Erythroblast (primary cell): Measurements from ENCODE around the gene CHTF8.

ENCODE experiments used
- DNase-seq, 2 experiments: peaks; one replicate each; lab custom pipeline; 2025; lab: John Stamatoyannopoulos, UW
- GATA1 ChIP-seq: IDR thresholded peaks from 2 replicates; pipeline ENCODE4 v1.6.1; 2011; ENCODE audit warnings: low read depth, mild to moderate bottlenecking, control low read depth, low read length, moderate library complexity
- POLR2A ChIP-seq: IDR thresholded peaks from 2 replicates; pipeline ENCODE4 v1.6.1; 2011; ENCODE audit warnings: mild to moderate bottlenecking, low read length

The CHTF8 gene

DNA sequence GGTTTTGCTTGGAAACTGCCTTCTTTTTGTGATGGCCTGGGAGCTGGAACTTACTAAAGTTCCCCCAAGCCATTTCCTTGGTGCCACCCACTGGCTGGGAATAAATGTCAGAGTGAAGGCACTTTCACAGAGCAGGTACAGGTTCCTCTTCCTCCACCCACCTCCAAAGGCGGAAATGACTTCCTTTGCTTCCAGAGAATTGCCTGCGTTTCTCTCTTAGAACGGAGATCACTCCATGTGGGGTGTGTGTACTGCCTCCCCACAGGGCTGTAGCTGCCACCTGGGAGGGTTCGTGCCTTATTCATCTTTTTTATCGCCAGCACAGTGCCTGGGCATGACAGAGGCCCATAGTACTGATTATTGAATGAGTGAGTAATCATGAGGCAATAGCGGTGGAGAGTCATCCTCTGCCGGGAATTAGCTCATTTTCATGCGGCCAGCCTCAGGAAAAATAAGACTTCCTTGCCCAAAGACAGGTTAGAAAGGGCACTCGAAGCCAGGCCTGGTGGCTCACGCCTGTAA lies 59.1 kb downstream of the CHTF8 start:
- TF ChIP-seq POLR2A (no peak), GATA1 (no peak)
- no peak for DNase-seq

DNA sequence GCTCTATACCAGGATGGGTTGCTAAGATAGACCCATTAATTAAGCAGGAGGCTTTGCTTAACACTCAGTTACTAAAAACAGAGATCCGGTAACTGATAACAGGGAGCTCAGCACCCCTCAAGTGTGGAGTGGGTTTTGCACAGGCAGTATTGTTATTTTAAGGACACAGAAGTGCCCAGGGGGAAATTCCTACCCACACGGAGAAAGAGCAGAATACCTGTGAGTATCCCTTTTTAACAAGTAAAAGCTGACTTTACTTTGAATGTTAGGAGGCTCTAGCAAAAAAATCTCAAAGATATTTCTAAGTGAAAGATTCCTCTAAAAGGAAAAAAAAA lies 59.8 kb downstream of the CHTF8 start:
- no peak for TF ChIP-seq GATA1
- TF ChIP-seq POLR2A, result no peak
- no peak for DNase-seq

DNA sequence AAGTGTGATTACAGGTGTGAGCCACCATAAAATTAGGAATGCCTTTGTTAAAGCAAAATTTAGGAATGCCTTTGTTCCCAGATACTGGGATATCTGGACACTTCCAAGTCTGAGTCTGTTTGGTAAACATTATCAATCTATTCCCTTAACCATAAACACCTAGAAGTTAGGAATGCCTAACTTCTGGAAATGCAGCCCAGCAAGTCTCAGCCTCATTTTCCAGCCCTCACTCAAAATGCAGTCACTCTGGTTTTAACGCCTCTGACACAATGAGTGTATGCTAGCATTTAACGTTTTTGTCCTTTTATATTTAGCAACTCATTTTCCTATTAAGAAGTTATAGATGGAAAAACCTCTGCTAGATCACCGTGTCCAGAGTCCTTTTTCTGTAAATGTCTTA lies 61.4 kb downstream of the CHTF8 start:
- no peak for TF ChIP-seq POLR2A
- no peak for TF ChIP-seq GATA1
- no peak for DNase-seq

GRCh38 chr16:69069504-69069903 lies 62.9 kb downstream of the CHTF8 start:
- no peak for DNase-seq
- TF ChIP-seq POLR2A (no peak), GATA1 (no peak)
